ENCODE measurements around the gene SPINT1. TPM values are rescaled to one million over a fixed set of nuclear protein-coding genes. Genes with fewer than 3 reads are reported as not detected.
A peak's percentile ranks its signal among the peaks of the same experiment; 100 is the strongest.

SPINT1 gene
- total and polyA plus RNA-seq, 8 donors, result 39.3 to 123 (median 51.1) TPM

- DNase-seq, result peak in 1 of 6 donors; percentile 45
- Histone ChIP-seq H3K27ac (peak overlapping the region in 2 of 4 donors; percentile 27 to 91), H3K36me3 (no peaks in the 10 kb centered on the region), H3K4me1 (peaks cover 3 to 13% (median 7%) of the 10 kb centered on the region in 3 donors), H3K27me3 (no peaks in the 10 kb centered on the region), H3K4me3 (peak overlapping the region; percentile 91 to 96 (median 93)), H3K9me3 (no peaks in the 10 kb centered on the region)
- 30 to 50% methylated on average over 19 of the region's 19 CpGs for WGBS, 2 donors
- ATAC-seq, result no peak
- FAIRE-seq, result no peak
- TF ChIP-seq CTCF (IDR thresholded peaks at IDR 0.05), result no peak
- intact Hi-C loops (cut with DNase I), result no loop called here
Observed at GRCh38 chr15:40807888-40808461, 35.9 kb upstream of the SPINT1 start.

- DNase-seq, result peak in 2 of 6 donors; percentile 36 to 60
- Histone ChIP-seq H3K4me1 (peaks cover 3 to 10% (median 7%) of the 10 kb centered on the region in 3 donors), H3K9me3 (no peaks in the 10 kb centered on the region), H3K4me3 (peak overlapping the region in 1 of 4 donors; percentile 96), H3K36me3 (peaks cover 0 to 5% (median 4%) of the 10 kb centered on the region in 3 donors), H3K27ac (no peak overlapping the region), H3K27me3 (no peaks in the 10 kb centered on the region)
- WGBS, 2 donors, result 70 to 79% methylated on average over 8 of the region's 8 CpGs
- intact Hi-C loops (cut with DNase I), result no loop called here
- FAIRE-seq, result no peak
- no peak for TF ChIP-seq CTCF (IDR thresholded peaks at IDR 0.05)
- ATAC-seq, result no peak
Observed at GRCh38 chr15:40808861-40809450, 34.9 kb upstream of the SPINT1 start.

GRCh38 chr15:40812721-40813425 lies 31.0 kb upstream of the SPINT1 start:
- H3K9me3 ChIP-seq, result no peaks in the 10 kb centered on the region
- no peak for TF ChIP-seq CTCF (IDR thresholded peaks at IDR 0.05)
- intact Hi-C loops (cut with DNase I), result no loop called here
- 92 to 97% methylated on average over 12 of the region's 12 CpGs for WGBS, 2 donors
- peaks cover 0 to 7% (median 5%) of the 10 kb centered on the region in 3 donors for H3K4me1 ChIP-seq
- DNase-seq, result peak in 1 of 6 donors; percentile 63
- no peak overlapping the region for H3K4me3 ChIP-seq
- no peak overlapping the region for H3K27ac ChIP-seq
- no peak for FAIRE-seq
- no peak for ATAC-seq
- no peaks in the 10 kb centered on the region for H3K27me3 ChIP-seq
- peaks cover 0 to 8% (median 4%) of the 10 kb centered on the region in 3 donors for H3K36me3 ChIP-seq

- WGBS, 2 donors, result 45 to 46% methylated on average over 4 of the region's 4 CpGs
- H3K27me3 ChIP-seq, result no peaks in the 10 kb centered on the region
- no peak for TF ChIP-seq CTCF (IDR thresholded peaks at IDR 0.05)
- H3K27ac ChIP-seq, result no peak overlapping the region
- no peaks in the 10 kb centered on the region for H3K9me3 ChIP-seq
- H3K4me1 ChIP-seq, result no peaks in the 10 kb centered on the region
- peak in 1 of 6 donors; percentile 21 for DNase-seq
- FAIRE-seq, result no peak
- H3K36me3 ChIP-seq, result peaks cover 0 to 8% (median 4%) of the 10 kb centered on the region in 3 donors
- intact Hi-C loops (cut with DNase I), result no loop called here
- H3K4me3 ChIP-seq, result no peak overlapping the region
- ATAC-seq, result peak in 2 of 4 donors; percentile 45 to 57
Observed at GRCh38 chr15:40815042-40815698, 28.7 kb upstream of the SPINT1 start.

All from pancreas (tissue), 10 donors.